Activated CD8-positive, alpha-beta memory T cell treated with anti-CD3 and anti-CD28 coated beads for 4 hours (primary cell): Measurements from ENCODE around the gene GALNT3.

Experiments
- DNase-seq, 2 donors: peaks; one replicate each; pipeline ENCODE4 v3.0.0-alpha.2; 2020; ENCODE audit warnings: low read depth in 2 of 2

Gene GALNT3

DNA sequence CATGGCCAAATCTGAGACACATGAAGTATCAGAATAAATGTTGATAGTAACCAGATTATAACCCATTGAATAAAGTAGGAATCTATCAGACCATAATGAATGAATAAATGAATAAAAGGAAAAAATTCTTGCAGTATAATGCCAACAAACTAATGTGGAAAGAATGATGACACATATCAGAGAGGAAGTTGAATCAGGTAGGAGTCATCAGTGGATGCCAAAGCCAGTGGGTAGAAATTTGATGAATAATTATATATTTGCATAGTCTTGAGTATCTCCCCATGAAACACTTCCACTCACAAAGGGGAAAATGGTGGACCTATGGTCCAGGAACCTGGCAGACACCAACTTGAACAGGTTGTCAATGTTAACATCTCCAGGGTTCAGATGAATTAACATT is 68.6 kb downstream of the GALNT3 start:
- no peak for DNase-seq

- DNase-seq, result no peak
Observed at GRCh38 chr2:165720511-165720910, 73.5 kb downstream of the GALNT3 start.

DNA sequence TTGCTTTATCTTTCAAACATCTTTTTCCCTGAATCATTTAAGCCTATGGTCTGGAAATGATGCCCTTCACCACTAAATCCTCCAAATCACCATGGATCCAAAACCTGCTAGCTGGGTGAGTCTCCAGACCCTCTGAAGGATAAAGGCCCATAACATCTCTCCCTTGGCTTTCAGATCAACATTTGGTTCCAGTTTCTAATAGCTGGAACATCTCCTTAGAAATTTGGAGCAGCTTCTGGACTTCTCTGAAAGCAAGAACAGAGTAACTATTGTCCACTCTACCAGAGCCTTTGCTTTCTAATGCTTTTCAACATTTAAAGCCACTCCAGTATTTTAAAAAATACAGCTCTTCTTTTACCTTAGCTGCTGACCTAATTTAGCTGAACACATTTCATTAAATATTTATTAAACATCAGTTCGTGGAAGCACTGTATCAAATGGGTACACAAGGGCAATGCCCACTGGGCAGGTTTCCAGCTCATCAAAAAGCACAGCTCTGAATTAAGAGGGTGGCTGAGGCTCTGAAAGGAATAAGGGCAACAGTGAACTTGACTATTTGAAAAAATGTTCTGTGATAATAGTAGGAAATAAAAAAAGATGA is 75.3 kb downstream of the GALNT3 start:
- DNase-seq, result no peak

DNA sequence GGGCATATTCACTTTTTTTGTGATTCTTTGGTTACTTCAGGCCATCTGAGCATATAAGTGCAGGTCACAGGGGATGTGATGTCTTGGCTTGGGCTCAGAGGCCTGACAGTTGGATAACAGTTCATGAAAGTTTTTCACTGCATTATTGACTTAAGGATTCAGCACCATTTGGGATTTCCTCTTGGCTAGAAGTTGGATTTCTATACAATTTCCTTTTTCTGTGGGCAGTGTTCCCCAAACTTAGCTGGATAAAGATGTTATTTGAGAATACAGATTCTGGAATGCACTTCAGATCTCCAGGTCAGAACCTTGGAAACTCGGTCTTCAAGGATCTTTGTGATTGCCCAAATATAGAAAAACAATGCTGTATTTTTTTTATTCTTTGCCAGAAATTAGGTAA is 78.0 kb downstream of the GALNT3 start:
- no peak for DNase-seq

DNA sequence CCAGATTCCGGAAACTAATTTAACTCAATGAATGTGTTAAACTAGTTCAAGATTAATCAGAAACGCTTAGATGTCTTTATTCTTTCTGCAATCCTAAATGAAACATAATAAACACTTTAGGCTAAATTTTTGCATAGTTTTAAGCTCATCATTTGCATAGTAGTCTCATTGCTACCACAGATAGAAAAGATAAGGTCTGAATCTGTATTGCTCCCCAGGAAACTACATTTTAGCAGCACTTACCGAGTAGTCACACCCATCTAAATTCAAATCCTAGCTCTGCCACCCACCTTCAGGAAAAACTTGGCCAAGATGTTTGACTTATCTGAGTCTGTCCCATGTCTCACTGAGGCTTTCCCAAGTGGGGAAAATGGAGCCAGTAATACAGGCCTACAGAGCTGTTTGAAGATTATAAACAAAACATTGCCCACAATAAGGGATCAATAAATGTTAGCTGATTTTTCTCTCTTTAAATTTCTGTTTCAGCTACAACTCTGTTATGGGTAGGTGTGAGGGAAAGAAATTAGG is 87.0 kb downstream of the GALNT3 start:
- DNase-seq, result no peak

- DNase-seq, result no peak
Observed at GRCh38 chr2:165701147-165701546, 92.9 kb downstream of the GALNT3 start.

DNA sequence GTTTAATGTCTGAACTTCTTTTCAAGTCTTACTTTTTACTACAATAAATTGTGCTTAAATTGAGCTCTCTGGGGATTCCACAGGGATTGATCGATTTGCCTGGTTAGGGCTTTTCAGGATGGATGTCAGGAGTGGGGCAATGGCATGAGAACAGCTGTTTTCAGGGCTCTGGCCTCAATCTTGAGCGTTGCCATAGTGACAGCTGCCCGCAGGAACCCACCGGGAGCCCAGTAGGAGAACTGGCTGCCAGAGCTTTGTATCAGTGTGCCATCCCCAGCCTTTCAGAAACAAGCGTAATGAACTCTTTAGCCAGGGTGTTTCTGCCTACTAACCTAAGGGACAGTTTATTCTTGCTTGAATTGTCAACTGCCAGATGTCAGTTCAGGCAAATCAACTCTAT is 93.5 kb downstream of the GALNT3 start:
- no peak for DNase-seq

GRCh38 chr2:165699946-165700345 is 94.1 kb downstream of the GALNT3 start:
- DNase-seq, result no peak

DNA sequence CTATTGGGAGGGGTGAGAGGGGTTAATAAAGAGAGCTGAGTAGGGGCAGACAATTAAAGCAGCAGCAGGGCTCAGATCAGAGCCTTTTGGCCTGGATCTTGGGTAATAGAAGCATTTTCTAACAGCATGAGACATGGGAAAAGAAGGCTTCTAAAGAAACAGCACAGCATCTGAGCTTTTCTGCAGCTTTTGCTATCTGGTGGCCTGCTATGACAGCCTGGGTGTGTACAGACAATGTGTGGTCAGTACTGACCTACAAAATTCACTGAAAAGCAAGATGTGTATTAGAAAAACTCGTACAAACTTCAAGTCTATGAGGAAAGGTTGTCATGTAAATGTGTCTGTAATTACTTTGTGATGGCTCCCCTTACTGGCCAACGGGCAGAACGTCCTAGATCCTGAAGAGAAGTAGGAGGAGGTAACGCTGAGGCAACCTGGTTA is 95.6 kb downstream of the GALNT3 start:
- no peak for DNase-seq

- DNase-seq, result no peak
Observed at GRCh38 chr2:165697748-165698443, 96.2 kb downstream of the GALNT3 start.
